Duodenal mucosa (tissue), 2 donors: ENCODE results near the gene NTF3.

Experiments
- H3K27ac ChIP-seq: one replicate; pipeline ENCODE4 v1.7.0; 2013; ENCODE audit warnings: low read depth, low read length
- H3K27me3 ChIP-seq, 2 donors: one replicate each; pipeline ENCODE4 v1.7.0; 2013; ENCODE audit warnings: low read length in 2 of 2, control low read depth in 1 of 2; ENCODE audit not compliant: insufficient read depth in 2 of 2, control insufficient read depth in 1 of 2
- H3K36me3 ChIP-seq, 2 donors: one replicate each; pipeline ENCODE4 v1.7.0; 2013; ENCODE audit warnings: low read length in 2 of 2, control low read depth in 1 of 2; ENCODE audit not compliant: insufficient read depth in 2 of 2, control insufficient read depth in 1 of 2
- H3K4me1 ChIP-seq, 2 donors: one replicate each; pipeline ENCODE4 v1.7.0; 2013; ENCODE audit warnings: low read length in 2 of 2, control low read depth in 1 of 2; ENCODE audit not compliant: insufficient read depth in 2 of 2, control insufficient read depth in 1 of 2
- H3K4me3 ChIP-seq, 2 donors: one replicate each; pipeline ENCODE4 v1.7.0; 2013; ENCODE audit warnings: low read length in 2 of 2, low read depth in 1 of 2
- H3K9ac ChIP-seq, 2 donors: one replicate each; pipeline ENCODE4 v1.7.0; 2013; ENCODE audit warnings: low read length in 2 of 2, low read depth in 1 of 2
- H3K9me3 ChIP-seq, 2 donors: one replicate each; pipeline ENCODE4 v1.7.0; 2013; ENCODE audit warnings: low read length in 2 of 2, control low read depth in 1 of 2; ENCODE audit not compliant: control insufficient read depth in 1 of 2

Gene NTF3

GRCh38 chr12:5430641-5431603 lies 986 bp upstream of the NTF3 start:
- Histone ChIP-seq H3K4me1 (peaks cover 21 to 27% of the 10 kb centered on the region in 2 donors), H3K27me3 (peaks cover 12 to 33% of the 10 kb centered on the region in 2 donors), H3K36me3 (no peaks in the 10 kb centered on the region), H3K9me3 (no peaks in the 10 kb centered on the region), H3K9ac (peak overlapping the region in 1 of 2 donors; percentile 18), H3K4me3 (peak overlapping the region; percentile 55 to 62), H3K27ac (no peak overlapping the region)

GRCh38 chr12:5433081-5433844 lies 1.4 kb downstream of the NTF3 start:
- Histone ChIP-seq H3K9me3 (no peaks in the 10 kb centered on the region), H3K9ac (peak overlapping the region; percentile 48 to 58), H3K27ac (no peak overlapping the region), H3K27me3 (peaks cover 12 to 33% of the 10 kb centered on the region in 2 donors), H3K36me3 (no peaks in the 10 kb centered on the region), H3K4me3 (peak overlapping the region; percentile 71 to 81), H3K4me1 (peaks cover 28 to 34% of the 10 kb centered on the region in 2 donors)

GRCh38 chr12:5433845-5434646 lies 2.1 kb downstream of the NTF3 start:
- Histone ChIP-seq H3K27ac (no peak overlapping the region), H3K27me3 (peaks cover 12 to 33% of the 10 kb centered on the region in 2 donors), H3K9me3 (no peaks in the 10 kb centered on the region), H3K4me3 (peak overlapping the region; percentile 71 to 81), H3K36me3 (no peaks in the 10 kb centered on the region), H3K9ac (no peak overlapping the region), H3K4me1 (peaks cover 33 to 36% of the 10 kb centered on the region in 2 donors)

GRCh38 chr12:5434647-5435560 lies 3.0 kb downstream of the NTF3 start:
- H3K36me3 ChIP-seq, result no peaks in the 10 kb centered on the region
- peak overlapping the region in 1 of 2 donors; percentile 81 for H3K4me3 ChIP-seq
- H3K9ac ChIP-seq, result no peak overlapping the region
- H3K27me3 ChIP-seq, result peaks cover 5 to 26% of the 10 kb centered on the region in 2 donors
- peaks cover 29 to 36% of the 10 kb centered on the region in 2 donors for H3K4me1 ChIP-seq
- no peak overlapping the region for H3K27ac ChIP-seq
- H3K9me3 ChIP-seq, result no peaks in the 10 kb centered on the region

- Histone ChIP-seq H3K4me1 (peaks cover 20 to 26% of the 10 kb centered on the region in 2 donors), H3K36me3 (no peaks in the 10 kb centered on the region), H3K9ac (no peak overlapping the region), H3K4me3 (no peak overlapping the region), H3K27me3 (peaks cover 0 to 12% of the 10 kb centered on the region in 2 donors), H3K27ac (no peak overlapping the region), H3K9me3 (no peaks in the 10 kb centered on the region)
Measured at GRCh38 chr12:5437182-5437583, 5.3 kb downstream of the NTF3 start.

GRCh38 chr12:5437589-5437988 lies 5.7 kb downstream of the NTF3 start:
- no peaks in the 10 kb centered on the region for H3K9me3 ChIP-seq
- H3K27me3 ChIP-seq, result peaks cover 0 to 12% of the 10 kb centered on the region in 2 donors
- H3K27ac ChIP-seq, result no peak overlapping the region
- H3K9ac ChIP-seq, result no peak overlapping the region
- peaks cover 20 to 26% of the 10 kb centered on the region in 2 donors for H3K4me1 ChIP-seq
- no peaks in the 10 kb centered on the region for H3K36me3 ChIP-seq
- no peak overlapping the region for H3K4me3 ChIP-seq

- H3K27me3 ChIP-seq, result peaks cover 0 to 12% of the 10 kb centered on the region in 2 donors
- H3K4me1 ChIP-seq, result peaks cover 17 to 22% of the 10 kb centered on the region in 2 donors
- H3K9ac ChIP-seq, result no peak overlapping the region
- H3K4me3 ChIP-seq, result no peak overlapping the region
- no peaks in the 10 kb centered on the region for H3K9me3 ChIP-seq
- no peak overlapping the region for H3K27ac ChIP-seq
- H3K36me3 ChIP-seq, result no peaks in the 10 kb centered on the region
Measured at GRCh38 chr12:5438671-5439200, 6.8 kb downstream of the NTF3 start.

- Histone ChIP-seq H3K4me3 (no peak overlapping the region), H3K9ac (no peak overlapping the region), H3K4me1 (peaks cover 16% of the 10 kb centered on the region in 2 donors), H3K27me3 (peaks cover 0 to 11% of the 10 kb centered on the region in 2 donors), H3K9me3 (no peaks in the 10 kb centered on the region), H3K36me3 (no peaks in the 10 kb centered on the region), H3K27ac (no peak overlapping the region)
Measured at GRCh38 chr12:5439371-5439771, 7.5 kb downstream of the NTF3 start.
